K562 (cell line): ENCODE data around the gene ERH. TPM values are rescaled to one million over a fixed set of nuclear protein-coding genes. Genes with fewer than 3 reads are reported as not detected.

Experiments
- ATAC-seq: fragments of 200-7000 bp; cut with Tn5 transposase; 3 replicates; pipeline ENCODE4 v1.9.1; 2020; ENCODE audit warnings: moderate library complexity
- BruUV-seq: library from RNA; stranded (reverse); fragments of 400-500 nt; replicated peaks from 2 replicates; lab custom pipeline; 2021; lab: Mats Ljungman, UMichigan
- CTCF ChIA-PET: fragments of 300-600 bp; formaldehyde crosslinking; extraction: SDS; loops from one replicate; lab custom pipeline; 2021; ENCODE audit warnings: low intra/inter-chr PET ratio; lab: Yijun Ruan, JAX
- POLR2A ChIA-PET: fragments of 300-600, 350-650 bp; sonication (Branson Sonifier 250); formaldehyde crosslinking; extraction: SDS; loops from one replicate; lab custom pipeline; 2021; ENCODE audit warnings: antibody characterized with exemption, inconsistent platforms; lab: Yijun Ruan, JAX
- DNase-seq, 4 experiments: peaks; one replicate each; pipeline versions ENCODE4 v3.0.0 to v3.0.0-alpha.2; 2011 to 2018; ENCODE audit warnings: low spot score in 3 of 4, mixed read lengths in 3 of 4; ENCODE audit errors: extremely low read depth in 1 of 4
- FAIRE-seq: peaks from 2 replicates; lab custom pipeline; 2011; peaks lifted over from hg19 to GRCh38; lab: Jason Lieb, UNC
- H2AFZ ChIP-seq: 2 replicates; pipeline ENCODE4 v1.6.0; 2011; ENCODE audit warnings: low read depth, low read length, control low read depth, inconsistent platforms
- H3K27ac ChIP-seq: fragments of 200-600 bp; 3 replicates; pipeline ENCODE4 v1.8.0; 2011; ENCODE audit warnings: low read depth, mild to moderate bottlenecking, control low read depth, inconsistent platforms, low read length, moderate library complexity, mixed read lengths; ENCODE audit errors: extremely low read depth
- H3K27me3 ChIP-seq, 2 experiments: fragments of 300-600 bp in 1 of 2; 2 replicates in 1 of 2; 3 replicates in 1 of 2; pipeline versions ENCODE4 v1.6.0 to v1.8.0; 2011; ENCODE audit warnings: inconsistent platforms in 2 of 2, low read length in 2 of 2, mild to moderate bottlenecking in 1 of 2, mixed read lengths in 1 of 2, moderate library complexity in 1 of 2; ENCODE audit not compliant: control insufficient read depth in 2 of 2, insufficient read depth in 2 of 2
- H3K36me3 ChIP-seq: fragments of 300-600 bp; 3 replicates; pipeline ENCODE4 v1.8.0; 2011; ENCODE audit warnings: mild to moderate bottlenecking, low read length, inconsistent platforms; ENCODE audit not compliant: control insufficient read depth, insufficient read depth
- H3K4me1 ChIP-seq, 2 experiments: fragments of 200-600 bp in 1 of 2; replicated peaks in 1 of 2; 2 replicates in 1 of 2; 3 replicates in 1 of 2; pipeline versions ENCODE4 v1.5.1 to v1.8.0; 2011; ENCODE audit warnings: inconsistent platforms in 2 of 2, low read length in 2 of 2, mild to moderate bottlenecking in 1 of 2, mixed read lengths in 1 of 2, moderate library complexity in 1 of 2; ENCODE audit not compliant: control insufficient read depth in 2 of 2, insufficient read depth in 2 of 2
- H3K4me2 ChIP-seq: 2 replicates; pipeline ENCODE4 v1.6.1; 2011; ENCODE audit warnings: low read length, control low read depth, inconsistent platforms, mixed read lengths; ENCODE audit not compliant: insufficient read depth
- H3K4me3 ChIP-seq: fragments of 200-600 bp; sonication (generic), shearing (Covaris generic); 2 replicates; pipeline ENCODE4 v1.5.1; 2016; ENCODE audit warnings: control low read depth, inconsistent platforms
- H3K79me2 ChIP-seq: fragments of 200-600 bp; 3 replicates; pipeline ENCODE4 v1.8.0; 2011; ENCODE audit warnings: low read length, inconsistent platforms; ENCODE audit not compliant: control insufficient read depth, insufficient read depth
- H3K9ac ChIP-seq, 2 experiments: 2 replicates each; pipeline versions ENCODE4 v1.6.0 to v1.6.1; 2011; ENCODE audit warnings: low read depth in 2 of 2, low read length in 2 of 2, control low read depth in 1 of 2, inconsistent platforms in 1 of 2, mild to moderate bottlenecking in 1 of 2, mixed read lengths in 1 of 2; ENCODE audit not compliant: insufficient read depth in 1 of 2
- H3K9me1 ChIP-seq: one replicate; pipeline ENCODE4 v1.6.0; 2011; ENCODE audit warnings: inconsistent platforms, mild to moderate bottlenecking, low read length, moderate library complexity; ENCODE audit not compliant: control insufficient read depth, insufficient read depth
- H3K9me3 ChIP-seq: replicated peaks from 2 replicates; pipeline ENCODE4 v1.5.1; 2011; ENCODE audit warnings: low read depth, low read length, inconsistent platforms; ENCODE audit not compliant: control insufficient read depth, insufficient read depth
- H4K20me1 ChIP-seq: replicated peaks from 2 replicates; pipeline ENCODE4 v1.6.1; 2011; ENCODE audit warnings: low read length, inconsistent platforms, mixed read lengths; ENCODE audit not compliant: control insufficient read depth, insufficient read depth
- BRCA1 ChIP-seq, 2 experiments: fragments of 450-650 bp in 1 of 2; sonication (generic) in 1 of 2; formaldehyde crosslinking in 1 of 2; IDR thresholded peaks; 2 replicates each; pipeline versions ENCODE4 v1.5.0 to v1.6.1; 2017 to 2020; ENCODE audit warnings: mild to moderate bottlenecking in 1 of 2, missing genetic modification reagents in 1 of 2
- E2F4 ChIP-seq: sonication (generic); formaldehyde crosslinking; IDR thresholded peaks from 2 replicates; pipeline ENCODE4 v1.8.0; 2022; ENCODE audit warnings: mild to moderate bottlenecking, low read depth, missing genetic modification reagents
- ESRRB ChIP-seq: fragments of 250-450 bp; sonication (Bioruptor Pico); IDR thresholded peaks from 2 replicates; pipeline ENCODE4 v1.5.0; 2020; ENCODE audit warnings: mild to moderate bottlenecking, moderate library complexity, borderline replicate concordance
- MBD2 ChIP-seq: sonication (generic); IDR thresholded peaks from 2 replicates; pipeline ENCODE4 v1.6.1; 2016; ENCODE audit warnings: low read depth, borderline replicate concordance
- NCOA6 ChIP-seq: fragments of 450-650 bp; IDR thresholded peaks from 2 replicates; pipeline ENCODE4 v1.6.1; 2017; ENCODE audit warnings: mild to moderate bottlenecking
- POLR3G ChIP-seq: IDR thresholded peaks from 2 replicates; pipeline ENCODE4 v1.6.1; 2011; ENCODE audit not compliant: insufficient read length, insufficient replicate concordance; ENCODE audit errors: extremely low read depth
- RB1 ChIP-seq: fragments of 450-650 bp; IDR thresholded peaks from 2 replicates; pipeline ENCODE4 v1.6.1; 2017; ENCODE audit warnings: low read depth, mild to moderate bottlenecking
- SRSF9 ChIP-seq: fragments of 200-400 bp; formaldehyde crosslinking; IDR thresholded peaks from 2 replicates; pipeline ENCODE4 v1.6.1; 2017; ENCODE audit warnings: low read depth, low read length, borderline replicate concordance
- XRCC3 ChIP-seq: fragments of 450-650 bp; IDR thresholded peaks from 2 replicates; pipeline ENCODE4 v1.6.1; 2017; ENCODE audit warnings: mild to moderate bottlenecking, moderate library complexity
- ZNF77 ChIP-seq: fragments of 250-450 bp; sonication (Bioruptor Pico); IDR thresholded peaks from 2 replicates; pipeline ENCODE4 v1.5.0; 2020
- ZNF778 ChIP-seq: fragments of 450-650 bp; formaldehyde crosslinking; IDR thresholded peaks from 2 replicates; pipeline ENCODE4 v1.4.0; 2020; ENCODE audit warnings: mild to moderate bottlenecking, moderate library complexity
- WGBS: fragments of 100-300 bp; shearing (Covaris generic); methylation state at CpG from one replicate; pipeline ENCODE4 v1.1.6; 2016; ENCODE audit warnings: low coverage, mixed read lengths; ENCODE audit not compliant: insufficient coverage; ENCODE audit errors: missing lambda C conversion rate; 5-methylcytosine and 5-hydroxymethylcytosine counted together
- in situ Hi-C: fragments of 300-500 bp; cut with MboI; formaldehyde crosslinking; loops from 4 replicates; pipeline ENCODE4 v1.15.0; 2018; ENCODE audit warnings: inconsistent platforms, mixed read lengths
- intact Hi-C: fragments of 100-400 bp; cut with micrococcal nuclease; formaldehyde crosslinking; loops from 2 replicates; pipeline ENCODE4 v1.14.2; 2022
- polyA plus RNA-seq, 8 experiments: library from polyadenylated mRNA; depleted of rRNA in 4 of 8; stranded (reverse) in 5 of 8; unstranded in 3 of 8; fragments of >200 nt; fragmentation: Nextera tagmentation in 2 of 8; fragmentation: Illumina TruSeq in 1 of 8; extraction: Ambion mirVana in 2 of 8; extraction: Trizol in 1 of 8; gene quantifications; 2 replicates each; pipeline versions ENCODE4 v1.2.1 to v1.2.3, GENCODE V29; 2011 to 2014; ENCODE audit warnings: inconsistent platforms in 1 of 8, missing spikeins in 1 of 8
- total RNA-seq, 7 experiments: library from RNA; depleted of rRNA in 6 of 7; stranded (reverse); fragments of >200 nt in 6 of 7; fragmentation: Illumina TruSeq in 2 of 7; extraction: Trizol in 2 of 7; gene quantifications; 2 replicates each; pipeline versions ENCODE4 v1.2.1 to v1.2.3, GENCODE V29; 2011 to 2021; ENCODE audit warnings: low replicate concordance in 1 of 7
- TF ChIP-seq, protein P1 (sequence below), 2 experiments: fragments of 450-650 bp in 1 of 2; sonication (generic) in 1 of 2; formaldehyde crosslinking in 1 of 2; IDR thresholded peaks in 1 of 2; conservative IDR thresholded peaks in 1 of 2; 2 replicates each; pipeline versions ENCODE4 v1.6.1 to v1.8.1; 2016 to 2023; ENCODE audit warnings: mild to moderate bottlenecking in 2 of 2, moderate library complexity in 2 of 2, inconsistent platforms in 1 of 2, missing genetic modification reagents in 1 of 2
- TF ChIP-seq, protein P2 (sequence below): fragments of 250-450 bp; sonication (Bioruptor Pico); IDR thresholded peaks from 2 replicates; pipeline ENCODE4 v1.8.0; 2022; ENCODE audit warnings: inconsistent platforms

Gene ERH
- total and polyA plus RNA-seq, 9 of the 15 experiments (the other 6 are each of a cell fraction or from before 2014, with no cell fraction given): 78.2 to 474 (median 250) TPM

- Histone ChIP-seq H3K27ac (no peak overlapping the region), H3K9me1 (no peaks in the 10 kb centered on the region), H3K4me2 (no peak overlapping the region), H3K4me1 (no peaks in the 10 kb centered on the region), H2AFZ (no peak overlapping the region), H3K27me3 (no peaks in the 10 kb centered on the region), H3K9me3 (no peaks in the 10 kb centered on the region), H4K20me1 (no peaks in the 10 kb centered on the region), H3K9ac (no peak overlapping the region), H3K79me2 (peaks cover 8% of the 10 kb centered on the region; the same call in 2 of the 3 replicates), H3K36me3 (peaks cover 24% of the 10 kb centered on the region; the same call in 2 of the 3 replicates), H3K4me3 (no peak overlapping the region)
- TF ChIP-seq NCOA6 (no peak), MBD2 (no peak), ZNF778 (CRISPR knock-in tag) (no peak), E2F4 (CRISPR knock-in tag) (no peak), ESRRB (CRISPR knock-in tag) (no peak), RB1 (no peak), BRCA1 (IDR thresholded peaks at IDR 0.05) (no peak), BRCA1 (CRISPR knock-in tag; IDR thresholded peaks at IDR 0.05) (no peak), POLR3G (no peak), SRSF9 (no peak), XRCC3 (no peak), ZNF77 (CRISPR knock-in tag) (no peak)
- TF ChIP-seq, protein P1, sequence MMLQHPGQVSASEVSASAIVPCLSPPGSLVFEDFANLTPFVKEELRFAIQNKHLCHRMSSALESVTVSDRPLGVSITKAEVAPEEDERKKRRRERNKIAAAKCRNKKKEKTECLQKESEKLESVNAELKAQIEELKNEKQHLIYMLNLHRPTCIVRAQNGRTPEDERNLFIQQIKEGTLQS (IDR thresholded peaks at IDR 0.05): no peak
- TF ChIP-seq, protein P1 (CRISPR knock-in tag; conservative IDR thresholded peaks at IDR 0.05): no peak
- TF ChIP-seq, protein P2, sequence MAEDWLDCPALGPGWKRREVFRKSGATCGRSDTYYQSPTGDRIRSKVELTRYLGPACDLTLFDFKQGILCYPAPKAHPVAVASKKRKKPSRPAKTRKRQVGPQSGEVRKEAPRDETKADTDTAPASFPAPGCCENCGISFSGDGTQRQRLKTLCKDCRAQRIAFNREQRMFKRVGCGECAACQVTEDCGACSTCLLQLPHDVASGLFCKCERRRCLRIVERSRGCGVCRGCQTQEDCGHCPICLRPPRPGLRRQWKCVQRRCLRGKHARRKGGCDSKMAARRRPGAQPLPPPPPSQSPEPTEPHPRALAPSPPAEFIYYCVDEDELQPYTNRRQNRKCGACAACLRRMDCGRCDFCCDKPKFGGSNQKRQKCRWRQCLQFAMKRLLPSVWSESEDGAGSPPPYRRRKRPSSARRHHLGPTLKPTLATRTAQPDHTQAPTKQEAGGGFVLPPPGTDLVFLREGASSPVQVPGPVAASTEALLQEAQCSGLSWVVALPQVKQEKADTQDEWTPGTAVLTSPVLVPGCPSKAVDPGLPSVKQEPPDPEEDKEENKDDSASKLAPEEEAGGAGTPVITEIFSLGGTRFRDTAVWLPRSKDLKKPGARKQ (CRISPR knock-in tag): no peak
- ATAC-seq (no peak), DNase-seq (no peak), FAIRE-seq (no peak)
- in situ Hi-C loops (no loop called here), intact Hi-C loops (no loop called here)
- WGBS: 100% methylated on average over 4 of the region's 4 CpGs
- ChIA-PET CTCF (no interaction called here), POLR2A (no interaction called here)
- BruUV-seq: no TSS peak
Observed at GRCh38 chr14:69423279-69423678, 25.2 kb upstream of the ERH start.
